Central memory CD8-positive, alpha-beta T cell (primary cell): Measurements from ENCODE around the gene SUPT4H1.
A peak's percentile ranks its signal among the peaks of the same experiment; 100 is the strongest.

Source experiments
- ATAC-seq: fragments of 150-1000 bp; cut with Tn5 transposase; replicated peaks from 2 replicates; pipeline ENCODE4 v1.10.0; 2022; ENCODE audit warnings: mild to moderate bottlenecking, moderate FRiP score, moderate number of reproducible peaks; ENCODE audit not compliant: poor library complexity, severe bottlenecking; ENCODE audit errors: extremely low read depth
- DNase-seq, 2 donors: peaks; one replicate each; pipeline ENCODE4 v3.0.0; 2021; ENCODE audit warnings: low spot score in 2 of 2
- H3K27ac Mint-ChIP-seq: one replicate; pipeline ENCODE4 v1.8.0; 2022; ENCODE audit warnings: low read depth, mild to moderate bottlenecking, moderate library complexity, mixed read lengths
- H3K27me3 Mint-ChIP-seq: one replicate; pipeline ENCODE4 v1.8.0; 2022; ENCODE audit warnings: mixed read lengths
- H3K36me3 Mint-ChIP-seq: one replicate; pipeline ENCODE4 v1.8.0; 2022; ENCODE audit warnings: mild to moderate bottlenecking, moderate library complexity, mixed read lengths; ENCODE audit not compliant: insufficient read depth
- H3K4me1 Mint-ChIP-seq: one replicate; pipeline ENCODE4 v1.8.0; 2022; ENCODE audit warnings: mixed read lengths
- H3K4me3 Mint-ChIP-seq: one replicate; pipeline ENCODE4 v1.8.0; 2022; ENCODE audit warnings: mild to moderate bottlenecking, moderate library complexity, mixed read lengths
- H3K9me3 Mint-ChIP-seq: one replicate; pipeline ENCODE4 v1.8.0; 2022; ENCODE audit warnings: mixed read lengths

Gene SUPT4H1

GRCh38 chr17:58365980-58366595 lies 14.1 kb upstream of the SUPT4H1 start:
- DNase-seq (no peak), ATAC-seq (no peak)
- peaks cover 22% of the 10 kb centered on the region for H3K4me1 Mint-ChIP-seq
- no peaks in the 10 kb centered on the region for H3K9me3 Mint-ChIP-seq
- no peaks in the 10 kb centered on the region for H3K27me3 Mint-ChIP-seq
- H3K27ac Mint-ChIP-seq = no peak overlapping the region
- peaks cover 8% of the 10 kb centered on the region for H3K36me3 Mint-ChIP-seq
- H3K4me3 Mint-ChIP-seq = no peak overlapping the region

- Mint-ChIP-seq H3K36me3 (peaks cover 6% of the 10 kb centered on the region), H3K4me1 (peaks cover 15% of the 10 kb centered on the region), H3K27me3 (no peaks in the 10 kb centered on the region), H3K27ac (no peak overlapping the region), H3K9me3 (no peaks in the 10 kb centered on the region), H3K4me3 (no peak overlapping the region)
- no peak for DNase-seq
- ATAC-seq = no peak
Observed at GRCh38 chr17:58365185-58365979, 13.4 kb upstream of the SUPT4H1 start.

- no peaks in the 10 kb centered on the region for H3K27me3 Mint-ChIP-seq
- DNase-seq (no peak), ATAC-seq (no peak)
- peaks cover 6% of the 10 kb centered on the region for H3K36me3 Mint-ChIP-seq
- no peak overlapping the region for H3K27ac Mint-ChIP-seq
- peaks cover 8% of the 10 kb centered on the region for H3K4me1 Mint-ChIP-seq
- H3K9me3 Mint-ChIP-seq = no peaks in the 10 kb centered on the region
- H3K4me3 Mint-ChIP-seq = no peak overlapping the region
Observed at GRCh38 chr17:58364270-58364942, 12.4 kb upstream of the SUPT4H1 start.

- Mint-ChIP-seq H3K27me3 (no peaks in the 10 kb centered on the region), H3K27ac (no peak overlapping the region), H3K4me1 (peaks cover under 1% of the 10 kb centered on the region), H3K9me3 (no peaks in the 10 kb centered on the region), H3K36me3 (peaks cover 6% of the 10 kb centered on the region), H3K4me3 (no peak overlapping the region)
- ATAC-seq = no peak
- no peak for DNase-seq
Observed at GRCh38 chr17:58363457-58364185, 11.6 kb upstream of the SUPT4H1 start.

- ATAC-seq (no peak), DNase-seq (no peak)
- no peaks in the 10 kb centered on the region for H3K4me1 Mint-ChIP-seq
- no peaks in the 10 kb centered on the region for H3K9me3 Mint-ChIP-seq
- no peak overlapping the region for H3K4me3 Mint-ChIP-seq
- peaks cover 5% of the 10 kb centered on the region for H3K36me3 Mint-ChIP-seq
- no peaks in the 10 kb centered on the region for H3K27me3 Mint-ChIP-seq
- no peak overlapping the region for H3K27ac Mint-ChIP-seq
Observed at GRCh38 chr17:58362368-58363014, 10.5 kb upstream of the SUPT4H1 start.

- H3K27ac Mint-ChIP-seq = peak overlapping the region; percentile 9
Observed at GRCh38 chr17:58360296-58361063, 8.5 kb upstream of the SUPT4H1 start.

GRCh38 chr17:58358408-58359172 lies 6.6 kb upstream of the SUPT4H1 start:
- peaks cover 18% of the 10 kb centered on the region for H3K4me1 Mint-ChIP-seq
- H3K27ac Mint-ChIP-seq = no peak overlapping the region
- H3K36me3 Mint-ChIP-seq = peaks cover 7% of the 10 kb centered on the region
- DNase-seq (no peak), ATAC-seq (no peak)
- no peak overlapping the region for H3K4me3 Mint-ChIP-seq
- H3K27me3 Mint-ChIP-seq = no peaks in the 10 kb centered on the region
- no peaks in the 10 kb centered on the region for H3K9me3 Mint-ChIP-seq

More at GRCh38 chr17:58360296-58361063, 8.5 kb upstream of the SUPT4H1 start:
- peaks cover 6% of the 10 kb centered on the region for H3K4me1 Mint-ChIP-seq
- H3K4me3 Mint-ChIP-seq = no peak overlapping the region
- H3K36me3 Mint-ChIP-seq = peaks cover 5% of the 10 kb centered on the region
- ATAC-seq (no peak), DNase-seq (no peak)
- H3K9me3 Mint-ChIP-seq = no peaks in the 10 kb centered on the region
- H3K27me3 Mint-ChIP-seq = no peaks in the 10 kb centered on the region

GRCh38 chr17:58357312-58358297 lies 5.6 kb upstream of the SUPT4H1 start:
- no peaks in the 10 kb centered on the region for H3K27me3 Mint-ChIP-seq
- no peaks in the 10 kb centered on the region for H3K9me3 Mint-ChIP-seq
- no peak overlapping the region for H3K27ac Mint-ChIP-seq
- no peak for DNase-seq
- H3K4me3 Mint-ChIP-seq = no peak overlapping the region
- peaks cover 28% of the 10 kb centered on the region for H3K4me1 Mint-ChIP-seq
- no peak for ATAC-seq
- peaks cover 9% of the 10 kb centered on the region for H3K36me3 Mint-ChIP-seq

GRCh38 chr17:58356231-58356630 lies 4.2 kb upstream of the SUPT4H1 start:
- peaks cover 38% of the 10 kb centered on the region for H3K4me1 Mint-ChIP-seq

GRCh38 chr17:58354541-58355216 lies 2.7 kb upstream of the SUPT4H1 start:
- Mint-ChIP-seq H3K4me3 (no peak overlapping the region), H3K36me3 (peaks cover 32% of the 10 kb centered on the region), H3K4me1 (peaks cover 42% of the 10 kb centered on the region), H3K27ac (peak overlapping the region; percentile 98), H3K9me3 (no peaks in the 10 kb centered on the region), H3K27me3 (no peaks in the 10 kb centered on the region)
- DNase-seq (no peak), ATAC-seq (no peak)

More at GRCh38 chr17:58356231-58356630, 4.2 kb upstream of the SUPT4H1 start:
- no peaks in the 10 kb centered on the region for H3K27me3 Mint-ChIP-seq
- no peak overlapping the region for H3K4me3 Mint-ChIP-seq
- ATAC-seq (no peak), DNase-seq (no peak)
- peak overlapping the region; percentile 36 for H3K27ac Mint-ChIP-seq
- H3K36me3 Mint-ChIP-seq = peaks cover 18% of the 10 kb centered on the region
- H3K9me3 Mint-ChIP-seq = no peaks in the 10 kb centered on the region
